SK-MEL-5 (cell line): ENCODE data around the gene ACSS1. TPM values are rescaled to one million over a fixed set of nuclear protein-coding genes. Genes with fewer than 3 reads are reported as not detected.
"Not testable (repeated sequence)": the region's sequence is repeated elsewhere in the genome, so short reads cannot be mapped to it uniquely, and the experiment has no call there.

Source experiments
- DNase-seq: peaks from one replicate; pipeline ENCODE4 v3.0.0-alpha.2; 2016; ENCODE audit warnings: low read depth, low spot score
- in situ Hi-C: cut with HindIII; loops from 2 replicates; pipeline ENCODE4 v1.10.0; 2016; ENCODE audit warnings: low sequenced_read_pairs, high pct_unique_total_duplicates, low pct_unique_long_range_greater_than_20kb
- total RNA-seq: library from RNA; depleted of rRNA; stranded (reverse); fragments of >200 nt; shearing (Covaris generic); gene quantifications from 2 replicates; pipeline ENCODE4 v1.2.3, GENCODE V29; 2014

Gene ACSS1
- total RNA-seq, 1 experiment from 2014 or later: 10.0 TPM

DNA sequence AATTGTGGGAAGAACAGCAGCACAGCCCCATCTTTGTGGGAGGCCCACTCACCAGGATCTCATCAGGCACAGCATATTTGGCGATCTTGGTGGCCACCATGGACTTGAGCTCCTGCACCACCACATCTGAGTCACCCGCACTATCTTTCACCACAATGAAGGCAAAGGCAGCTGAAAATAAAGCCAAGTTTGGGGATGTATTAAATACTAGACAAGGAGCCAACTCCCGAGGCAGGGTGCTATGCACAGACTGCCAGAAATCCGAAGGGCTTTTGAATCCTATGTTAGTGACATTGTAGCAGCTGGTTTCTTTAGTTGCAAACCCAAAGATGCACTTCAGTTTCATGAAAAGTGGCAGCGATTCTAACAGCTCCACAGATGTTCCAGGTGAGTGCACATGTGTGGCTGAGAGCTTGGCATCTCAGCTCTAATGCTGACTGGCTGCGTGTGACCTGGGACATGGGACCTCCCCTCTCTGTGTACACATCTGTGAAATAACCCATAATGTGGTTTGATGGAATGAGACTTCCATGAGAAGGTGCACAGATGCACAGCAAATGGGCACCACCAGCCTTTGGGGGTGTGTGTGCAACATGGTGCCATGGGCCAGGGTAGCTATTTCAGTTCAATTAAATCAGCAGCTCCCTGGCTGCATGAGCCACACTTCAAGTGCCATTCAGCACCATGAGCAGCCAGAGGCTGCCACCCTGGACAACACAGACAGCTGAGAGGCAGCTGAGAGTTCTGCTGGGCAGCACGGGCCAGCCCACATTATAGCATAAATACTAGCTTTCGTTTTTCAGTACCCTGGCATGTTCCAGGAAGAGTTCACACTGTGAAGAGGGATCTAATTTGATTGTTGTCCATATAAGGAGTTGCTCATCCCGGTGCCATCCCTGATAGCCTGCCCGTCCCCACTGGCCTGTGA, 48.5 kb downstream of the ACSS1 start:
- in situ Hi-C loops: no loop called here
- DNase-seq: no peak

DNA sequence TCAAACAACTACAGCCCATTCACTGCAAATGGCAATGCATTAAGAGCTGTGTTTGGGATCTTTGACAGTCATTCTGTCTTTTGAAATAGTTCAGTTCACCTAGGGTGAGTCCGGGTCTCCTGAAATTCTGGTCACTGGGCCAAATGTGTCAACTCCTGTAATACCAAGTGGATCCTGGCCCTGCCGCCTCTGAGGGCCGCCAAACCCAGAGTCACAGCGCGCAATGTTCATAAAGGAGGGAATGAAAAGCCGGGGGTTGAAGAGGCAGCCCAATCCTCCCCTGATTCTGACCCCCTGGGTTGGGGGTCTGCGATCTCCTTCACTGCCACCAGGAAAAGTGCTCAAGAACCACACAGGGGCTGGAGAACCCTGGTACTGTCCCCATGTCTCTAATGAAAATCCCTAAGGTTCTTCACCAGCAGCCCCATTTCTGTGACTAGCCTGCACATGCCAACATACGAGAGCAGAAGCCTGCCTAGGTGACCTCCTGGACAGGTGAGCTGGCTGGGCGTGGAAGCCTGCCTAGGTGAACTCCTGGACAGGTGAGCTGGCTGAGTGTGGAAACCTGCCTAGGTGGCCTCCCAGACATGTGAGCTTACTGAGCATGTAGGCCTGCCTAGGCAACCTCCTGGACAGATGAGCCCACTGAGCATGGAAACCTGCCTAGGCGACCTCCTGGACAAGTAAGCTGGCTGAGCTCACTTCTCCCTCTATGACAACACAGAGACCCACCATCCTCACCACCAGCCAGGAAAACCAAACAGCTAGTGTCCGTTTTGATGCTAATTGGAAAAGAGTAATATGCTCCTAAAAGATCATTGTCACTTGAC, 49.3 kb downstream of the ACSS1 start:
- DNase-seq: no peak
- in situ Hi-C loops: no loop called here

DNA sequence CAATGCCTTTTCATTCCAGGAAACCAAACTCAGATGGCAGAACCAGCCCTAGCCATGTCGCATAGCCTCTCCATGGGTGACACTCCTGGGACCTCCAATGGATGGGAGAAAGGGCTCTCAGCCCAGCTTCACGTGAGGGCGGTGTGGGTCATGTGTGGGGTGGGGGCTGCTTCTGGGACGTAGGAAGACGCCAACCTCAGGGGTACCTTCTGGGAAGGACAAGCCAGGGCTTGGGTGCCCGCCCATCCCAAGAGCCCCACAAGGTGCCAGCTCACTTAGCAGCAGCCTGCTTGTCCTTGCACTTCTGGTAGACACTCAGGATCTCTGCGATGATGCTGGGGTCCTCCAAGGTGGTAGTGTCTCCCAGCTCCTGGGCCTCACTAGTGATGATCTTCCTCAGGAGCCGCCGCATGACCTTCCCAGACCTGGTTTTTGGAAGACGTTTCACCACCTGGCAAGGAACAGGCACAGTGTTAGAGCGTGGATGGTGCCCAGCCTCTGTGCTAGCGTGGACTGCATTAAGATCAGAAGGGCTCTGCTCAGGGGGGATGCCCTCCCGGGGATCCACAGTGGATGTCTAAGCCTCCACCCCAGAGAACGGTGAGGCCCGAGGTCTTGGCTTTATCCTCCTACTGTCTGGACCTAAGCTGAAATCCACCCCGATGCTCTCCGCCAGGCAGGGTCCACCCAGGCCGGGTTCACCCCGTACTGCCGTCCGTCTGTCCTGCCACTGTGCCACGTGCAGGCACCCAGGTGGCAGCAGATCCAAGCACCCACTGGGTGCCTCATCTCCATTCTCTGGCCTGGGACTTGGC, 50.2 kb downstream of the ACSS1 start:
- DNase-seq: no peak
- in situ Hi-C loops: no loop called here

DNA sequence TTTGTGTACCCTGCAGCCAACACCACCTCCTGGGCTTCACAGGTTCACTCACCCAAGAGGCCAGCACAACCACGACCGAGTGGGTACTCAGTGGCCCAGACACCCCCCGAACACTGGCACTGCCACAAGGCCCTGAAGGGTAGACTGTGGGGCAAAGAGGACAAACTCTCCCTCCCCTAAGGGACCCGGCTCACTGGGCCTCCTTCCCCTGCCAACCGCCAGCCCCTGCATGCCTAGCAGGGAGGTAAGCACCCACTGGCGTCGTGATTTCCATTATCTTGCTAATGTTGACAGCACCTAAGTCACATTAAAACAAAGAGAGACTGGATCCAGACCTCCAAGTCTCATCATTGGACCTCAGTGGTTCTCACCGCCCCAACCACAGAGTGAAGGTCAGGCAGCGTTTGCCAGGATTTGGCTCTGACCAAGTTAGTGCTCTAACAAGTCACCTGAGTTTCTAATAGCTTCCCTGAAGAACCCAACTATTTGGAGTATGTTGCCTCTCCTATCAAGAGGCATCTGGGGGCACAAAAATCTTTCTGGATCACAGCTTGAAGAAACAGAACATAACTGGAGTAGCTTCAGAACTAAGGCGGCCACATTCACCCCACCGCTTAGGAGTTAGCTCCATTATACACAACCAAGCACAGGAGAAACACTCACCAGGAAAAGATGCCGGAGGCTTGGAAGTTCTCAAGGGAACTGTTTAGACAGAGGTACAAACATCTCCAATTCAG, 51.3 kb downstream of the ACSS1 start:
- DNase-seq: no peak
- in situ Hi-C loops: no loop called here

DNA sequence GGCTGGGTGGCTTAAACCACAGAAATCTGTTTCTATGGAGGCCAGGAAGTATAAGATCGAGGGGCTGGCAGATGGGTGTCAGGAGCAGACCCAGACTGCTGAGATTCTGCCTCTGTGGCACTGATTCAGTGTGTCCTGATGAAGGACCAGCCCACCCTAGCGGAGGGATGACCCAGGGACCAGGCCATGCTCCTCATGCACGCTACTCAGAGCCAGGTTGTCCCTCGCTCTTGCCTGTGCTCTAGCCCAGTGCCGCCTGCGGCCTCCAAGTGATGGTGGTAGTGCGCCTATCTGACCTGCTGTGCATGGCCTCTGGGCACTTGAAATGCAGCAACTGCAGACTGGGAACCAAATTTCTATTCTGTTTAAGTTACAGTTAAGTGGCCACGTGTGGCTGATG, 52.3 kb downstream of the ACSS1 start:
- no peak for DNase-seq
- in situ Hi-C loops: no loop called here

DNA sequence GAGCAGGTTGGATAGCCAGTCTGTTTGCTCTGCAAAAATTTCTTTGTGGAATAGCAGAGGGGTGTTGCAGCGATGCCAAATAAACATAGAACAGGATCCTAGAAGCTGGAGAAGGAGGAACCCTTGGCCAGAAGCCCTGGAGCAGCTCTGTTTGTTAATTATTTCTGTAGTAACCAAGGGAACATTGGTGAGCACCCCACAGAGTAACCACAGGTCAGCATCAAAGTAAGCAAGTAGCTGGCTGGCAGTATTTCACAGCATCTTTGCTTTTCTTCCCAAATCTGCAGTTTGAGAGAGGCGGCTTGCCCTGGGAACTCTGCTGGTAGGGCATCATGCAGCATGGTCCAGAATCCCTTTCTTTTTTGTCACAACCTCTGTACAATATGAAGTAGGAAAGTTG, 52.7 kb downstream of the ACSS1 start:
- no peak for DNase-seq
- in situ Hi-C loops: no loop called here

DNA sequence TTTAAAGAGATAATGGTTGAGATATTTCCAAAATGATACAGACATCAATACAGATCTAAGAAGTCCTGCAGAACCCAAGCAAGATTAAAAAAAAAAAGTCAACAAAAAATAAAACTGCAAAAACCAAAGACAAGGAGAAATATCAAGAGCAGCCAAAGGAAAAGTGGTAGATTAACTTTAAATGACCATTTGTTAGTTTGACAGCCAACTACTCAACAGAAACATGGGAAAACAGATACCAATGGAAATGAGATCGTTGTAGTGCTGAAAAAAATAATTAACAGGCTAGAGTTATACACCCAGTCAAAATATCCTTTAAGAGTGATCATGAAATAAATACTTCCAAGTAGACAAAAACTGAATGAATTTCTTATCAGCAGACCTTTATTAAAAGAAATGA, 54.9 kb downstream of the ACSS1 start:
- no peak for DNase-seq
- in situ Hi-C loops: no loop called here

DNA sequence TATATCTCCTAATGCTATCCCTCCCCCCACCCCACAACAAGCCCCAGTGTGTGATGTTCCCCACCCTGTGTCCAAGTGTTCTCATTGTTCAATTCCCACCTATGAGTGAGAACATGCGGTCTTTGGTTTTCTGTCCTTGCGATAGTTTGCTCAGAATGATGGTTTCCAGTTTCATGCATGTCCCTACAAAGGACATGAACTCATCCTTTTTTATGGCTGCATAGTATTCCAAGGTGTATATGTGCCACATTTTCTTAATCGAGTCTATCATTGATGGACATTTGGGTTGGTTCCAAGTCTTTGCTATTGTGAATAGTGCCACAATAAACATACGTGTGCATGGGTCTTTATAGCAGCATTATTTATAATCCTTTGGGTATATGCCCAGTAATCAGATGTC, 56.6 kb downstream of the ACSS1 start:
- in situ Hi-C loops, DNase-seq: not testable (repeated sequence)

DNA sequence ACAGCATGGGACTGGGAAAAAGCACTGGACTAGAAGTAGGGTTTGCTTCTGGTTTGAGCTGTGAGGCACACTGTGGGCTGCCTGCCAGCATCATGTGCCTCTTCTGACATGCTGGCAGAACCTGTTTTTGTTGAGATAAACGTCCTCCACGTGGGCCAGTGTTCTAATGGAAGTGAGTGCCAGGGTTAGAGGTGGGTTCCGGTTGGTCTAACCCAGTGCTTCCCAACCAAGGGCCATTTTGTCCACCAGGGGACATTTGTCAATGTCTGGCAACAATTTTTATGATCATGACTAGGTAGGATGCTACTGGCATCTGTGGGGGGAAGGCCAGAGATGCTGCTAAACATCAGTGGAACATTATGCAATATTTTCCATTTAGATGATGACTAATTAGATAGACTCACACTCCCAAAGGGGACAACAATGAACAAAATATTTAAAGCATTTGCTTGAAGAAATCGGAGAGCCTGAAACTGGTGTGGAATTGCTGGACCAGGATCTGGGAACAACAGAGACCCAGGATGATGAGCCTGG, 57.6 kb downstream of the ACSS1 start:
- no peak for DNase-seq
- in situ Hi-C loops: no loop called here

DNA sequence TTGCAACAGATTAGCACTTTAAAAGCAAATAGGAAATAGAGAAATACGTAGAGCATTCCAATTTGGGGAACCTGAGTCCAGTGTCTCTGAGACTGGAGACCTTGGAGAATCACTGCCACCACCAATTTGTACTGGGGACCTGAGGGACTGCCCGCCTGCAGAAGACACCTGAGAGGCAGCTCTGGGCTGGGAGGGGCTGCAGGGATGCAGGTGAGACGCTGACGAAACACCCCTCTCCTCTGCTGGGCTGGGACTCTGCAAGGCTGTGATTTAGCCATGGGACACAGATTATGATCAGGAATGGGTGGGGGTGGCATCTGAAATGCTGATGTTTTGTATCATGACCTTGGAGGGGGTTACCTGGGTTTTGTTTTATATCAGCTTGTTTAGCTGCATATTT, 58.4 kb downstream of the ACSS1 start:
- no peak for DNase-seq
- in situ Hi-C loops: no loop called here

DNA sequence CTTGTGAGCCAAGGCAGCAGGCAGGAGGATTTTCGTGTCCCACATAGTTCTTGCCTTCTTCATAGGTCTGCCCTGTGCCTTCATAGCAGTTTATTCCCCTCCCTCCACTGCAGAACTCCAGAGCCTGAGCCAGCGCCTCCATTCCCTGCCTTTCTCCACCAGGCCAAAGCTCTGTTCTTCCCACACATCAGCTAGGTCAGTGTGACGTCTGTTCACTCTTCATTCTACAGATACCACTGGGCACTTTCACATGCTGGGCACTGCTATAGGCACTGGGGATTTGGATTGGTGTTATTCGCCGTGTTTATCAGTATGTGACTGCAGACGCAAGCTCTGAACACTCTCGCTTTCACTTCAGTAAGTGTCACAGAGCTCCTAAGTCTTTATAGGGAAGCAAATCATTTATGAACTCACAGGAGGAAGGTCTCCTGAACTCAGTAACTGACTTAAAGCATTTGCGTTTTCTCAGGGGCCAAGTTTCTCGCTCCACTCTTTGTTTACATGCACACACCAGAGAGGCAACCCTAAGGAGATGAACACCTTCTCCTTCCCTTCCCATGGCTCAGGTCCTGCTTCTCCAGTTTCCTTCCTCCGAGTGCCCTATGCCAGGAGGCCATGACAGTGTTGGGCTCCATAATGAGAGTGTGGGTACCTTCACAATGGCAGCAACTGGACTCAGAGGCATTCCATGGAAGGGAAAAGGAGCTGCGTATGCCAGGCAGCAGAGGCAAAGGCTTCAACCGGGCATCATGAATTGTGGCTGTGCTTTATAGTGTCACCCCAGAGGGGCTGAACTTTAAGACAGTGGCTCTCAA, 59.1 kb downstream of the ACSS1 start:
- no peak for DNase-seq
- in situ Hi-C loops: no loop called here

DNA sequence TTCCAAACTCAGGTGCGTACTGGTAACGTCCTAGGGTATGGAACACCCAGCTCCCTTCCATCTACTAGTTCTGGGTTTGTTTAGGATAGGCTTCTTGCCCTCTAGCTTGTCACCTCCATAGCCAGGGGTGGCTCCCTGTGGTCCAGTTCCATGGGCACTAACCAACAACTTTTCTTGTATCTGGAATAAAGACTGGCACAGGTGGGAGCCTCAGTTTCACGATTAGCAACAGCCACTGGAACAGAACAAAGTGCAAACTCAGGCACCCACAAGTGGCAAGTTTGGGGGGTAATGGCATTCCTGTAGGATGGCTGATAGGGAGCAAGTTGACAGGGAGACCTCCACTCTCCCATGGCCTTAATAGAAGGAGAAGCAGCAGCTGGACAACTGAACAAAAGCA, 59.8 kb downstream of the ACSS1 start:
- in situ Hi-C loops: no loop called here
- no peak for DNase-seq

DNA sequence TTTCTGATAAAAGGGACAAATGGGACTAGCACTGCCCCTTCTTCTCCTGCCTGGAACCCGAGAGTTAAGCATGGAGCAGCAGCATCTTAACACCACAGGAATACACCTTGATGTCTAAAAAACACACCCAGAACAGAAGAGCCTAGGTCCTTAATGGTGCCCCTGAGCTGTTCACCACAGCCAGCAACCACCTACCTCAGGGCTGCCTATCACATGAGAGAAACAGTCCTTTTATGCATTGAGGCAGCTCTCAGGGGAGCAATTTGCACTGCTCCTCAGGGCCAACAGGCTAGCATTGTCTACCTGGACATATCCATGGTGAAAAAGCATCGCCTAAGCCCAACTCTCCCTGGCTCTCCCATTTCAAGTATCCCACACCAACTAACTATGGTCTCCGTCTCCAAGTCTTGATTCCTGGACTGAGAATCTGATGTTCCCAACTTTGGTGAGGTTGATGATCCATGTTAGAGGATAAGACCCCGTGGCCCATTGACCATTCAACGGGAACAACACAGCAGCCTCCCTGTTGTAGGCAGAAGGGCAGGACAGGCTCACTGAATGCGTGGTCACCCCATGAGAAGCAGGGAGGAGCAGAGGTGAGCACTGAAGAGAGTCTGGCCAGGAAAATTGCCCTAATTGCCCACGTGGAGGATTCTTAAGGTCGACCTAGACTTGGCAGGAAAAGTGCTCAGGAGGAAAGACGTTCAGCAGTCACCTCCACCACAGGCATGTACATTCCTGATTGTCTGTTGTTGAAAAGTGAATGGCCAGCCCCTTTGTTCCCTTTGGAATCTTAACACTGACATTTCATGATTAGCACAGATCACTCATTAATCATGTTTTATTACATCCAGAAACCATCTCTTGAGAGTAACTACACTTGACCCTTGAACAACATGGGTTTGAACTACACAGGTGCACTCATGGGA, 61.2 kb downstream of the ACSS1 start:
- in situ Hi-C loops: no loop called here
- peak; percentile 19 for DNase-seq

DNA sequence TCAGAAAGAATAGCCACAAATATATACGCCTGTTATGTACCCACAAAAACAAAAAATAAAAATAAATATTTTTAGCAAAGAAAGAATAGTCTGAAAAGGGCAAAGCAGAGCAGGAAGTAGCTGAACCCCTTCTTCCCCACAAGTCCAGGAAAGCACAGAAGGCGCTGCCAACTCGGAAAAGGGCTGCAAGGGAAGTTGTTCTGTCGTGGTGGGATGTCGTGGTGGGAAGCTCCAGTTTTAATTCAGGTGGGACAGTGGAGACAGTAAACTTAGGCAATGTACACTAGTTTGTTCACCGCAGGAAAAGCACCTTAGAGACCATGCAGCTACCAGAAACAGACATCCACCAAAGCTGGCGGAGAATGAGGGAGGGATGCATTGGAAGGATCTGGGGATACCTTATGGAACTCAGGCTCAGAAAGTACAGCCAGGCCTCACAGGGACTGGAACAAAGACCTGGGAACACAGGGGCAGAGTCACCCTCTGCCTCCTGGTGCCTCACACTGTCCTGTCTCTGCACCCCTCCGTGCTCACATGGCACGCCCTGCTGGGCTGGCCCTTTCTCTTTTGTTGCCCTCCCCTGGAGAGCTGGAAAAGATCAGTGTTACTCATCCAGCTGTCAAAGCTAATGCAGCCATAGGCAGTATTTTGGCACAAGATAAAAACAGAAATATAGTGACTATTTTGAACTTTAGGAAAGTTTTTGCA, 62.0 kb downstream of the ACSS1 start:
- in situ Hi-C loops: no loop called here

More for the DNA sequence above, 62.0 kb downstream of the ACSS1 start:
- no peak for DNase-seq
